ENCODE data around the gene PEX11B.
A peak's percentile ranks its signal among the peaks of the same experiment; 100 is the strongest.

Gene PEX11B

DNA sequence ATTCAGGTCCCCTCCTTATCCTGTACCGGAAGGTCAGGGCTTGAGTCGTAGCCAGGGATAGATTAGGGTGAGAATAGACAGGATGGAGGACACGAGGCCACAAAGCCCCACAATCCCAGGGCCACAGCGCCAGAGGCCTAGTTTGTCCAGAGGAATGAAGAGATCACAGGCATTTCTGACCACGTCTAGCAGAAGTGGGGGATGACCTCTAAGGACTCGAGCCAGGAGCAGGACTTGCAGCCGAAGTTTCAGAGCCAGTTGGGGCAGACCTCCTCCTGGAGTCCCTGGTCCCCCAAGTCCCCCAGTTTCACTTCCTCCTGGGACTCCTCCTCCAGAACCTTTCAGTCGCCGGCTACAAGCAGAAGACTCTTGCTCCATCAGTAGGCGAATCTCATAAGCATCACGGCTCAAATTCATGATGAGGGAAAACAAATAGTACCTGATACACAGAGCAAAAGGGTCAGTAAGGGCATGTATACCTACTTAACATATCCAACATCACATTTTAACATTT, 6.3 kb downstream of the PEX11B start:
- no peak for DNase-seq (ENCODE audit: low read depth in 1 of 2, low spot score in 1 of 2)

GRCh38 chr1:145908653-145909052, 9.9 kb downstream of the PEX11B start:
- DNase-seq (ENCODE audit: low read depth in 1 of 2, low spot score in 1 of 2) = no peak

GRCh38 chr1:145906954-145907753, 11.4 kb downstream of the PEX11B start:
- no peak for DNase-seq (ENCODE audit: low read depth in 1 of 2, low spot score in 1 of 2)

- no peak for DNase-seq (ENCODE audit: low read depth in 1 of 2, low spot score in 1 of 2)
Observed at GRCh38 chr1:145901312-145902021, 17.1 kb downstream of the PEX11B start.

GRCh38 chr1:145898756-145899155, 19.8 kb downstream of the PEX11B start:
- no peak for DNase-seq (ENCODE audit: low read depth in 1 of 2, low spot score in 1 of 2)

- no peak for DNase-seq (ENCODE audit: low read depth in 1 of 2, low spot score in 1 of 2)
Observed at GRCh38 chr1:145897969-145898368, 20.5 kb downstream of the PEX11B start.

GRCh38 chr1:145895471-145895870, 23.0 kb downstream of the PEX11B start:
- no peak for DNase-seq (ENCODE audit: low read depth in 1 of 2, low spot score in 1 of 2)

GRCh38 chr1:145893306-145894055, 25.0 kb downstream of the PEX11B start:
- DNase-seq (ENCODE audit: low read depth in 1 of 2, low spot score in 1 of 2) = no peak

- DNase-seq (ENCODE audit: low read depth in 1 of 2, low spot score in 1 of 2) = no peak
Observed at GRCh38 chr1:145892486-145893087, 25.9 kb downstream of the PEX11B start.

DNA sequence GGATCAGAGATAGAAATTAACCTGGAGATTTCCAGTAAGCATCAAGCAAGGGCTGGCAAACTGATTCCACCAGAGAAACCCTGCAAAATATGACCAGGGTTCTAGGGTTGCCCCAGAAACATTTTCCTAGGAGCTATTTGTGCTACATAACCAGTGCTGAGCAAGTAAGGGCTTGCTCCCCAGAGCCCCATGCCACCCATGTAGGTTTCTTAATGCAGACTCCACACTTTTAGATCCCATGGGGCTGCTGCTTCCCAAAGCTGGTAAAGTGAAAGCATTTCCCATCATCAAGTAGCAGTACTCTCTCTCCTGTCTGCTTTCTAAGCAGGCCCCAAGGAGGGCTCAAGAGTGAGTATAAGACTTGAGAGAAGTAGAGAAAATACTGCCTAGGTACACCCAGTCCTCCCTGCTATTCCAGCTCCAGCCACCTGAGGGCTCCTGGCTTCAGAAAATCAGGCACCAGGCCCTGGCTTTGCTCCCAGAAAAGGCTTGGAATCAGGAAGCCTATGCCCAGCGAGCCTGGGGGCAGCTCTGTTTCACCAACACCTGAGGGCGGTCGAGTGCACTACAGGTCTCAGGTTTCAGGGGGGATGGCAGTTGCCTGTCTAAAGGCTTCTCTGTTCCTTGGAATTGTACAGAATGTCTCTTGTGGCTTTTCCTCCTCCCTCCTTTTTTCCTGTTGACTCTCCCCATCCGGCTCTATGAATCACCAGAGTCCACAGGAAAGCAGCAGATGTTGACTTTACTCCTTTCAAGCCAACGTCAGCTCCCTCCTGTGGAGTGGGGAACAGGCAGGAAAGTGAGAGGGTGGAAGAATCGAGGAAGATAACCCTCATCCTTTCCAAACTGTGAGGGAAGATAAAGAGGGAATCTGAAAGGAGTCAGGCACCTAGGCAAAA, 26.7 kb downstream of the PEX11B start:
- DNase-seq (ENCODE audit: low read depth in 1 of 2, low spot score in 1 of 2) = peak; percentile 11 to 14

GRCh38 chr1:145891143-145891542, 27.4 kb downstream of the PEX11B start:
- no peak for DNase-seq (ENCODE audit: low read depth in 1 of 2, low spot score in 1 of 2)

GRCh38 chr1:145889722-145890121, 28.8 kb downstream of the PEX11B start:
- DNase-seq (ENCODE audit: low read depth in 1 of 2, low spot score in 1 of 2) = no peak

- no peak for DNase-seq (ENCODE audit: low read depth in 1 of 2, low spot score in 1 of 2)
Observed at GRCh38 chr1:145887631-145888030, 30.9 kb downstream of the PEX11B start.

GRCh38 chr1:145886816-145887215, 31.7 kb downstream of the PEX11B start:
- no peak for DNase-seq (ENCODE audit: low read depth in 1 of 2, low spot score in 1 of 2)

GRCh38 chr1:145886390-145886789, 32.1 kb downstream of the PEX11B start:
- DNase-seq (ENCODE audit: low read depth in 1 of 2, low spot score in 1 of 2) = no peak

DNA sequence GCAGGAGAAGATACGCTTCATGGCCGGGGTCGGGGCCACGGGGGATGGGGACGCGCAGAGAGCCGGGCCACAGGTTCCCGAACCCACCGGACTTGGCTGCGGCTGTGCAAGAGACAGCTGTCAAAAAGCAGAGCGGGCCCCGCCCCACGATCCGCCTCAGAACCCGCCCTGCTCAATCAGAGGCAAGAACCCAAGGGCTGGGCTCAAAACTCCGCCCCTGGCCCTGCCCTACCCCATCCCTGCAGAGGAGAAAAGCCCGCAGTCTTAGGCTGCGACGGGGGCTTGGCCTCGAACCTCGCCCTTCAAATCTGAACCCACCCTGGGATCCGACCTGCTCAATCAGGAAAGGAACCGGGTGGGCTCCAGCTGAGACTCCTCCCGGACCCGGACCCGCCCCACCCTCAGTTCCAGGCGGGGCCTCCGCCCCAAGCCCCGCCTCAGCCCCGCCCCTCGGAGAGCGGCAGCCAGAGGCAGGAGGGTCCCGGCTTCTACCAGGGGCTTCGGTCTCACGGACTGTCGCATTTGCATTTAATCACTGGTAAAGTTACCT, 32.7 kb downstream of the PEX11B start, which contains the start of gene ANKRD35:
Gene ANKRD35, minus strand, starts transcription at position 129 of the 550 bp plus-strand sequence. Its CDS starts 108 bp downstream, at position 21.
- DNase-seq (ENCODE audit: low read depth in 1 of 2, low spot score in 1 of 2) = peak; percentile 72 to 76

DNA sequence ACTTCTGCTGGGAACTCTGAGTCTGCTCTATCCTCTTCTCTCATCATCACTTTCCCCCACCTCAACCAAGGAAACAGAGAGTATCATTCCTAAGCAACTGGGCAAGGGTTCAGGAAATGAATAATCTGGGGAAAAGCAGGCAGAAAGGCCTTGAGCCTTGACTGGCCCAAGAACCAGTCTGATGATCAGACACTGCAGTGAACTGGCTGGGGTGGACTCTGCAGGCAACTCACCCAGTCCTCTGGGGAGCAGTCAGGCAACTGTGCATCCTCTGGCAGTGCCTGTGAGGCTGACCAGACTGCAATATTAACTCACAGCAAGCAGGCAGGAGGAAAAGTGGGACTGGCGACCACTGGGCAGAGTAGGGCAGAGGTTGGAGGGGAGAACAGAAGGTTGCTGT, 33.8 kb downstream of the PEX11B start:
- DNase-seq (ENCODE audit: low read depth in 1 of 2, low spot score in 1 of 2) = no peak

- no peak for DNase-seq (ENCODE audit: low read depth in 1 of 2, low spot score in 1 of 2)
Observed at GRCh38 chr1:145879775-145880174, 38.7 kb downstream of the PEX11B start.

DNA sequence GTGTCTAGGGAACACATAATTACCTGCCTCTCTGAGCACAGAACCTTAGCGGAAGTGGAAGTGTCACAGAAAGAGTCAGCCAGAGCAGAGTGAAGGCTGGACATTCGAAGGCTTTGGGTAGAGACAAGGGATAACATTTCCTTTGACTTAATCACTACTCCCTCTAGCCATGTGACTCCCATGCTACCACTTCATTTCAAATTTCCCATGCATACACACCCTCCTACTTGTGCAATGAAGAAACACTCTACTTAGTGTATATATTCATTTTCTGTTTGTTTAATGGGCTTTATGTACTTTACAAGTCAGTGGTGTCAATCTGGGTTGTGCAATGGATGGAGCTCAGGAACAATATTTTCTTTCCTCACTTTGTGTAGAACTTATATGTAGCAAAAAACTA, 39.8 kb downstream of the PEX11B start:
- no peak for DNase-seq (ENCODE audit: low read depth in 1 of 2, low spot score in 1 of 2)
